22Rv1 (cell line): Measurements from ENCODE around the gene BIN1.

Experiments
- CTCF ChIP-seq: fragments of 450-650 bp; IDR thresholded peaks from 2 replicates; pipeline ENCODE4 v1.5.1; 2017; ENCODE audit warnings: mild to moderate bottlenecking
- ZFX ChIP-seq: fragments of 450-650 bp; IDR thresholded peaks from 2 replicates; pipeline ENCODE4 v1.6.1; 2017; ENCODE audit warnings: antibody characterized with exemption, borderline replicate concordance

- no peak for TF ChIP-seq CTCF
- TF ChIP-seq ZFX = no peak
These were observed 91.6 kb downstream of the BIN1 start for GRCh38 chr2:127015106-127015910.
